ENCODE data around the gene MCC.

The MCC gene

DNA sequence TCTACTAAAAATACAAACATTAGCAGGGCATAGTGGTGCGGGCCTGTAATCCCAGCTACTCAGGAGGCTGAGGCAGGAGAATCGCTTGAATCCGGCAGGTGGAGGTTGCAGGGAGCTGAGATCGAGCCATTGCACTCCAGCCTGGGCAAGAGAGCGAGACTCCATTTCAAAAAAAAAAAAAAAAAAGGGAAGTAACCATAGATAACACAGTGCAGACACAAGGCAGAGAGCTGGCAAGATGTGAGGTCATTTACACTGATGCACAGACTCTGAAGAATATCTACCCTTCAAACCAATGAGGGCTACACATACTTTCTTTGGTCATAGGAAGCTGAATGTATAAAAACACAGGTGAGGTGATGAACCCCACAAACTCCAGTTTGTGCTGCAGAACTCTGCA is 379.8 kb downstream of the MCC start:
- H3K27ac Mint-ChIP-seq: no peak overlapping the region
- ATAC-seq (replicated peaks) (peak in 1 of 2 donors; percentile 29), DNase-seq (no peak)
- peaks cover 2 to 12% of the 10 kb centered on the region in 2 donors for H3K27me3 Mint-ChIP-seq
- H3K36me3 Mint-ChIP-seq: no peaks in the 10 kb centered on the region
- no peak overlapping the region for H3K4me3 Mint-ChIP-seq
- no peaks in the 10 kb centered on the region for H3K9me3 Mint-ChIP-seq
- H3K4me1 Mint-ChIP-seq: no peaks in the 10 kb centered on the region

GRCh38 chr5:113106821-113107220 is 381.4 kb downstream of the MCC start:
- no peak overlapping the region for H3K4me3 Mint-ChIP-seq
- peaks cover under 1 to 12% of the 10 kb centered on the region in 2 donors for H3K27me3 Mint-ChIP-seq
- H3K4me1 Mint-ChIP-seq: no peaks in the 10 kb centered on the region
- no peak for ATAC-seq (replicated peaks)
- no peaks in the 10 kb centered on the region for H3K9me3 Mint-ChIP-seq
- H3K27ac Mint-ChIP-seq: no peak overlapping the region
- DNase-seq: no peak
- no peaks in the 10 kb centered on the region for H3K36me3 Mint-ChIP-seq

DNA sequence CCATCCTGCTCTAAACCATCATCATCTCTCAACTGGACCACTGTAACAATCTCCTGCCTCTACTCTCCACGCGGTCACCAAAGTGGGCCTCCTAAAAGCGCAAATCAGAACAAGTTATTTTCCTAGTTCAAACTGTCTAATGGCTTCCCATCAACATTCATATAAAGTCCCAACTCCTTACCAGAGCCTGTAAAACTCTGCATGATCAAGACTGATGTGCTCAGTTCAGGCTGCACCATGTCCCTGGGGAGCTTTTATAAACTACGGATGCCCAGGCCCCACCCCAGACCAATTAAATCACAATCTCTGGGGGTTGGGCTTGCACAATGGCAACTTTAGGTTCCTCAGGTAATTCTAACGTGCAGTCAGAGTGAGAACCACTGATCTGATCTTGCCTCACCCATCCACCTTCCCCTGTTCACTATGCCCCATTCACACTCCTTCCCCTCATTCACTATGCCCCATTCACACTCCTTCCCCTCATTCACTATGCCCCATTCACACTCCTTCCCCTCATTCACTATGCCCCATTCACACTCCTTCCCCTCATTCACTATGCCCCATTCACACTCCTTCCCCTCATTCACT is 382.5 kb downstream of the MCC start:
- H3K4me1 Mint-ChIP-seq: no peaks in the 10 kb centered on the region
- ATAC-seq (replicated peaks) (no peak), DNase-seq (no peak)
- no peak overlapping the region for H3K27ac Mint-ChIP-seq
- peaks cover 4 to 5% of the 10 kb centered on the region in 2 donors for H3K27me3 Mint-ChIP-seq
- H3K9me3 Mint-ChIP-seq: no peaks in the 10 kb centered on the region
- no peak overlapping the region for H3K4me3 Mint-ChIP-seq
- H3K36me3 Mint-ChIP-seq: no peaks in the 10 kb centered on the region

DNA sequence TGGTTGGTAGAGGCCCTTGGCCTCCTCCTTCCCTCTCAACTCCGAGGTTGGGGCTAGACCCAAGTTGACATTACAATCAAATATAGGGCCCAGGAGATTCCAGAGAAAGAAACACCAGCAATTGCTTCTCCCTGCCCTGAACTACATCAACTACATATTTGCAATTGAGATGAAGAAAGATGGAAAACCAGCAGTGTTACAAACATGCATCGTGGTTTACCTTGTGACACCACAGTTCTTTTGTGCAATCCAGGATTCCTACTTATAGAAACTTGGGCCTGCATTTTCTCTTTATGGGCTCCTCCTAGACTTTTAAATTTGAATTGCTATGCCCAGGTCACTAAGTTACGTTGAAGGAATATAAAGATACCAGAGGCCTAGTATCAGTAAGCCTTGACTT is 384.9 kb downstream of the MCC start:
- DNase-seq (no peak), ATAC-seq (replicated peaks) (no peak)
- Mint-ChIP-seq H3K4me3 (no peak overlapping the region), H3K9me3 (no peaks in the 10 kb centered on the region), H3K27me3 (peaks cover 4 to 8% of the 10 kb centered on the region in 2 donors), H3K4me1 (no peaks in the 10 kb centered on the region), H3K36me3 (no peaks in the 10 kb centered on the region), H3K27ac (no peak overlapping the region)

DNA sequence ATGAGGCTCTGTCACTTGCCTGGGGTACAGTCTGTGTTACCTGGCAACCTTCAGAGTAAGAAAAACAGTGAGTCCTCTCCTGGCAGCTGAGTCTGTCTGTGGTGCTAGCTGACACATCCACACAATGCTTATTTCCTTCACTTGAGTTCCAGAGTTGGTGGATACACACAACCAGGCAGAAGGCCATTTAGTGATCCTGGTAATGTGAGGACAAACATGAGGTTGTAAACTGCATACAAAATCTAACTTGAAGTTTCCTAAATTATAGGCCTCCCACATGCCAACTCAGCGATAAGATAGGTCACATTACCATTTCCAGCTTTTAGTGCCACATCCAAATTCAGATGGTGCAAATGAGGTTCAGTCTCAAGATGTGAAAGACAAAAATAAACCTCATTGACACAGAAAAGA is 386.1 kb downstream of the MCC start:
- no peak overlapping the region for H3K4me3 Mint-ChIP-seq
- DNase-seq: no peak
- no peaks in the 10 kb centered on the region for H3K4me1 Mint-ChIP-seq
- H3K27ac Mint-ChIP-seq: no peak overlapping the region
- peaks cover 4 to 10% of the 10 kb centered on the region in 2 donors for H3K27me3 Mint-ChIP-seq
- no peaks in the 10 kb centered on the region for H3K36me3 Mint-ChIP-seq
- H3K9me3 Mint-ChIP-seq: no peaks in the 10 kb centered on the region
- ATAC-seq (replicated peaks): no peak

- ATAC-seq (replicated peaks) (no peak), DNase-seq (no peak)
- Mint-ChIP-seq H3K4me3 (no peak overlapping the region), H3K27me3 (peaks cover 0 to 15% of the 10 kb centered on the region in 2 donors), H3K4me1 (no peaks in the 10 kb centered on the region), H3K36me3 (no peaks in the 10 kb centered on the region), H3K9me3 (no peaks in the 10 kb centered on the region), H3K27ac (no peak overlapping the region)
These were observed 387.3 kb downstream of the MCC start for GRCh38 chr5:113100981-113101380.

- Mint-ChIP-seq H3K36me3 (no peaks in the 10 kb centered on the region), H3K4me1 (no peaks in the 10 kb centered on the region), H3K4me3 (no peak overlapping the region), H3K9me3 (no peaks in the 10 kb centered on the region), H3K27ac (no peak overlapping the region), H3K27me3 (peaks cover 0 to 18% of the 10 kb centered on the region in 2 donors)
- DNase-seq (no peak), ATAC-seq (replicated peaks) (no peak)
These were observed 388.4 kb downstream of the MCC start for GRCh38 chr5:113099822-113100221.

GRCh38 chr5:113098378-113098777 is 389.9 kb downstream of the MCC start:
- Mint-ChIP-seq H3K27ac (no peak overlapping the region), H3K4me3 (no peak overlapping the region), H3K4me1 (no peaks in the 10 kb centered on the region), H3K9me3 (no peaks in the 10 kb centered on the region), H3K36me3 (no peaks in the 10 kb centered on the region), H3K27me3 (peaks cover 3 to 20% of the 10 kb centered on the region in 2 donors)
- DNase-seq (no peak), ATAC-seq (replicated peaks) (no peak)

- Mint-ChIP-seq H3K36me3 (no peaks in the 10 kb centered on the region), H3K27ac (no peak overlapping the region), H3K4me3 (no peak overlapping the region), H3K9me3 (no peaks in the 10 kb centered on the region), H3K27me3 (peaks cover 3 to 17% of the 10 kb centered on the region in 2 donors), H3K4me1 (no peaks in the 10 kb centered on the region)
- ATAC-seq (replicated peaks) (no peak), DNase-seq (no peak)
These were observed 392.4 kb downstream of the MCC start for GRCh38 chr5:113095831-113096230.

GRCh38 chr5:113093558-113093957 is 394.7 kb downstream of the MCC start:
- no peaks in the 10 kb centered on the region for H3K36me3 Mint-ChIP-seq

DNA sequence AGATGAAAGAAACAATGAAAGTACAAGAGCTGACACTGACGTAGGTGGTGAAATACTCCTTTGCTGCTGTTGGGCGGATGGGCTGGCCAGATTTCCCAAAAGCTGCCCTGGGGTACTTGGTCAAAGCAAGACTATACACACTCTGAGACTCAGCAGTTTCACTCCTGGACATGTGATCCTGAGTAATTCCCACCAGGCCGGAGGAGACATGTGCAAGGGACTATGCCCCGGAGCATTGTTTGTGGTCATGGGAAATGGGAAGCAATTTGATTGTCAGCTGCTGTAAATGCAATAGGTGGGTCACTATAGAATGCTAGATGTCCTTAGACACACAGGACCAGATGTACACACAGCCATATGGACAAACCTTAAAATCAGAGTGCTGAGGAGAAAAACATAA is 395.6 kb downstream of the MCC start:
- Mint-ChIP-seq H3K4me3 (no peak overlapping the region), H3K4me1 (no peaks in the 10 kb centered on the region), H3K9me3 (no peaks in the 10 kb centered on the region), H3K27me3 (peaks cover 13 to 18% of the 10 kb centered on the region in 2 donors), H3K36me3 (no peaks in the 10 kb centered on the region), H3K27ac (no peak overlapping the region)
- ATAC-seq (replicated peaks): no peak
- no peak for DNase-seq

More at GRCh38 chr5:113093558-113093957, 394.7 kb downstream of the MCC start:
- no peak overlapping the region for H3K4me3 Mint-ChIP-seq
- H3K4me1 Mint-ChIP-seq: no peaks in the 10 kb centered on the region
- no peaks in the 10 kb centered on the region for H3K9me3 Mint-ChIP-seq
- ATAC-seq (replicated peaks) (no peak), DNase-seq (no peak)
- H3K27me3 Mint-ChIP-seq: peaks cover 9 to 23% of the 10 kb centered on the region in 2 donors
- no peak overlapping the region for H3K27ac Mint-ChIP-seq

GRCh38 chr5:113091622-113092021 is 396.6 kb downstream of the MCC start:
- Mint-ChIP-seq H3K36me3 (no peaks in the 10 kb centered on the region), H3K4me1 (no peaks in the 10 kb centered on the region), H3K9me3 (no peaks in the 10 kb centered on the region), H3K27me3 (peaks cover 13 to 18% of the 10 kb centered on the region in 2 donors), H3K4me3 (no peak overlapping the region), H3K27ac (no peak overlapping the region)
- no peak for ATAC-seq (replicated peaks)
- DNase-seq: no peak

GRCh38 chr5:113090336-113091106 is 397.7 kb downstream of the MCC start:
- Mint-ChIP-seq H3K27ac (no peak overlapping the region), H3K27me3 (peaks cover 11 to 13% of the 10 kb centered on the region in 2 donors), H3K4me1 (no peaks in the 10 kb centered on the region), H3K36me3 (no peaks in the 10 kb centered on the region), H3K4me3 (no peak overlapping the region), H3K9me3 (no peaks in the 10 kb centered on the region)
- ATAC-seq (replicated peaks) (no peak), DNase-seq (no peak)

DNA sequence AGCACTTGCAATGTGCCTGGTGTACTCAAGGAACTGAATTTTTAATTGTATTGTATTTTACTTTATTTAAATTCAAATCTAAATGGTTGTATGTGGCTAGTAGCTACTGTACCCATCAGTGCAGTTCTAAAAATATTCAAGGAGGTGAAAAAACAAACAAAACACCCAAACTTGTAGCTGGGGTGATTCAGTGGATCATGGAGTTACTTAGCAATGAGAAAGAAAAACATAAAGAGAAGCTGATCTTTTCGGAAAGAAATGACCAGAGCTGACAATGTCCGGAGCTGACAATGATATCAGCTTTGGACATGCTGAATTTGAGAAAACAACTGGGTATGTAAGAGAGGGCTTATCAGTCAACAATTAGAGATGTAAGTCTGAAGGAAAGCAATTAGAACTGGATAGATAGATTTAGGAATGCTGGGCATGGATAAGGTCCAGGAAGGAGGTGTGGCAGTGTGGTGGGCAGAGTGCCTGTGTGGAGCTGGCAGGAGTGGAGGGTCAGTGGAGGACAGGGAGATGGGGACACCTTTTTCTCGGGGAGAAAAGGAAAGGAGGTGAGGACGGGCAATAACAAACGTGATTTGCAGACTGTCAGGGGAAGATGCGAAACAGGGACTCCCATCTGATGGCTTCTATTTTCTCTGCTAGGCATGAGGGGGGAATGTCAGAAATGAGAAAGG is 398.5 kb downstream of the MCC start:
- no peaks in the 10 kb centered on the region for H3K9me3 Mint-ChIP-seq
- no peak overlapping the region for H3K4me3 Mint-ChIP-seq
- peaks cover 11 to 13% of the 10 kb centered on the region in 2 donors for H3K27me3 Mint-ChIP-seq
- H3K27ac Mint-ChIP-seq: no peak overlapping the region
- no peak for DNase-seq
- ATAC-seq (replicated peaks): no peak
- H3K4me1 Mint-ChIP-seq: no peaks in the 10 kb centered on the region
- no peaks in the 10 kb centered on the region for H3K36me3 Mint-ChIP-seq

All from stimulated activated naive B cell treated with anti-CD40 and anti-IgM and Interleukin-4, amounts not matched to agents 10 μg/mL and 1 μg/mL and 100 μg/mL, for 72 hours (primary cell).